Measurements from ENCODE around the gene EEF1AKMT4. TPM values are rescaled to one million over a fixed set of nuclear protein-coding genes. Genes with fewer than 3 reads are reported as not detected.

Gene EEF1AKMT4
- total RNA-seq, 1 donor from 2014 or later, result 0.94 TPM

DNA sequence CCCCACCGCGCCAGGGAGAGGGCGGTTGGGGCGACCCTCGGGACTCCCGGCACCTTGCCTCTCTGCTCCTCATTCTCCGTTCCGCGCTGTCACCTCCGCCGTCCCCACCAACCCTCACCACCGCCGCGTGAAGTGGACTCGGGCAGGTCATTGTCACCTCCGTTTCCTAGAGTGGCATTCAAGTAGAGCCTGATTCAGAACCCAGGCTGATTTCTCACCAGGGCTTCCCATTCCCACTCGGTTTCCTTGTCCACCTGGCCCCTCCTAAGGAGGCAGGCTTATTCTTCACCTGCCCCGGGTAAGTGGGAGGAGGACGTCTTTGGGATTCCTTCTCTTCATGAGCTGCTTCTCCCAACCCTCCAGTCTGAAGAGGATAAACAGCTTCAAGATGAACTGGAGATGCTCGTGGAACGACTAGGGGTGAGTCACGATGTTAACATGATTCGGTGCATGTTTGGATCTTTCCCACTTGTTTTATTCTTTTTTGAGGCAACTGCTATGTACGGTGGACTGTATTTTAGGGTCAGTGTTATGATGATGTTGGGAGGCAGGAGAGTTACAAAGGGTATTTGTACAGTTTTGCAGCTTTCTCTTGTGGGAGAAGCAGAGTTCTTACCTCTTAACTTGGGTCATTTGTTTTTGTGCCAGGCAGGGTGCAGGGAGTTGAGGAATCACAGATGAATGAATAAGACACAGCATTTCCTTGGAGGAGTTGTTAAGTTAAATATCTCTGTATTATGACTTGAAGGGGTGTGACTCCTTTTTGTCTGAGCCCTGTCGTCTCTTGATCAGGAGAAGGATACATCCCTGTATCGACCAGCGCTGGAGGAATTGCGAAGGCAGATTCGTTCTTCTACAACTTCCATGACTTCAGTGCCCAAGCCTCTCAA, 50.3 kb downstream of the EEF1AKMT4 start:
- no peak for DNase-seq

DNA sequence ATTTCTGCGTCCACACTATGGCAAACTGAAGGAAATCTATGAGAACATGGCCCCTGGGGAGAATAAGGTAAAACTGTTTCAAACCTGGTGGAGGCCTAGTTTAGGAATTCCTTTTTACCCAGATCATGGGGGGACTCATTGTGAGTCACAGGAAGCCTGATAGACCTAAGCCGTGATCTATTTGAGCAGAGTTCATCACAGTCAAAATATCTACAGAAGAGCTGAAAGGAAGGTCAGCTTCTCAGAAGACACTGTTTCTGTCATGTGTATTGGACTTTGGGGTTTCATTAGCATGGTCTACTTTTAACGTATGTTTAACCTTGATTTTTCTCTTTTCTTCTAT, 50.9 kb downstream of the EEF1AKMT4 start:
- DNase-seq, result no peak

DNA sequence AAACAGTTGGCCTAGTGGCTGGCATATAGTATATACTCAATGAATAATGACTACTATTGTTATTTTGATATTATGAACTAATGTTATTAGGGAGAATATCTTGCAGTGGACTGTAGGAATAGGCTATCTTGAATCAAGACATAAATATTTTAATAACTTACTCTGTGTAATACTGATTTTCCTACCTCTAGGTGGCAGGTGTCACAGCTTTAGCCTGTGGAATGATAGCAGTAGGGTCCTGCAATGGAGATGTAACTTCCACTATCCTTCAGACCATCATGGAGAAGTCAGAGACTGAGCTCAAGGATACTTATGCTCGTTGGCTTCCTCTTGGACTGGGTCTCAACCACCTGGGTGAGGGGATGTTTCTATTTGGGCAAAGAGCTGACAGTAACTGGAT, 56.1 kb downstream of the EEF1AKMT4 start:
- no peak for DNase-seq

DNA sequence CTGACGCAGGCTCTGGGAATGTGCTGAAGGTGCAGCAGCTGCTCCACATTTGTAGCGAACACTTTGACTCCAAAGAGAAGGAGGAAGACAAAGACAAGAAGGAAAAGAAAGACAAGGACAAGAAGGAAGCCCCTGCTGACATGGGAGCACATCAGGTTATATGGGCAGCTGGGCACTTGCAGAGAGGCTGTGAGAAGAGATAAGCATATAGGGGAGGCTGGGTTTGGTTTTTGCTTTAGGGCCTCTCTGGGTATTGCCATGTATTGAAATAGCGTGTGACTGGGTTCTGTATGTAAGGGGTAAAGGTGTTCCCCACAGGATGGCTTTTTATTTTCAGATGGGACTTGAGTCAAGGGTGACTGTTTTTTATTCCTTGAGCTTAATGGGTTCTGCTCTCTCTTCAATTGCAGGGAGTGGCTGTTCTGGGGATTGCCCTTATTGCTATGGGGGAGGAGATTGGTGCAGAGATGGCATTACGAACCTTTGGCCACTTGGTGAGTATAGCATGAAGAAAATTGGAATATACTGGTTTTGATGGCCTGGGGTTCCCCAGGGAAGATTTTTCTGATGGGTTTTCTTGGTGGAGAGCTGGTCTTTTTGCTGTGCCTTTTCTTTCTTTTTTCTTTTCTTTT, 57.0 kb downstream of the EEF1AKMT4 start:
- no peak for DNase-seq

DNA sequence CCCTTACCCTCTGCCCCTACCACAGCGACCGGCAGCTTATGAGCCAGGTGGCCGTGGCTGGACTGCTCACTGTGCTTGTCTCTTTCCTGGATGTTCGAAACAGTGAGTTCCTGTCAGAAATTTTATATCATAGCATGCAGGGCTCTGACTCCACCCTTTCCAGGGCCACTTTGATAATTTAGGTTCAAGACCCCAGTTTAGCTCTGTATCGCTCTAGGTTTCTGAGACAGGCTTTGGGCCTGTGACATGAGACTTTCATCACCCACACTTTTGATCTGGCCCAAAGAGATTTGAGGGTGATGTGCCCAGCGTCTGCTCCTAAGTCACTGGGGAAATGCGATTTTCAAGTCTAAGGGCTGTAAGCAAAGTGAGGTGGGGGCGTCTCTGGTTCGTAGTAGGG, 58.4 kb downstream of the EEF1AKMT4 start:
- DNase-seq, result no peak

Small RNAs within 50 kb of the gene (small RNA-seq; reads per million reads assigned to genes)
- gene MIR1224, result not detected

Other genes with a start within 250 kb of the EEF1AKMT4 start
- gene ABCC5, start 231.8 kb upstream of the EEF1AKMT4 start, total RNA-seq, result 55.4 TPM
- not detected for gene HTR3D, start 217.9 kb upstream of the EEF1AKMT4 start, total RNA-seq
- gene HTR3C, start 196.6 kb upstream of the EEF1AKMT4 start, total RNA-seq, result not detected
- gene HTR3E, start 152.6 kb upstream of the EEF1AKMT4 start, total RNA-seq, result not detected
- gene EIF2B5, start 114.3 kb upstream of the EEF1AKMT4 start, total RNA-seq, result 45.5 TPM
- gene DVL3, start 94.3 kb upstream of the EEF1AKMT4 start, total RNA-seq, result 30.9 TPM
- 263 TPM for gene AP2M1, start 74.8 kb upstream of the EEF1AKMT4 start, total RNA-seq
- 41.2 TPM for gene ABCF3, start 63.5 kb upstream of the EEF1AKMT4 start, total RNA-seq
- gene VWA5B2, start 20.1 kb upstream of the EEF1AKMT4 start, total RNA-seq, result 0.31 TPM
- 10.6 TPM for gene ALG3, start 710 bp upstream of the EEF1AKMT4 start, total RNA-seq
- 3.4 TPM for gene CAMK2N2, start 11.9 kb downstream of the EEF1AKMT4 start, total RNA-seq
- gene ECE2, start 26.4 kb downstream of the EEF1AKMT4 start, total RNA-seq, result 2.2 TPM
- 244 TPM for gene PSMD2, start 49.6 kb downstream of the EEF1AKMT4 start, total RNA-seq
- gene EIF4G1, start 64.9 kb downstream of the EEF1AKMT4 start, total RNA-seq, result 77.8 TPM
- 61.6 TPM for gene FAM131A, start 87.9 kb downstream of the EEF1AKMT4 start, total RNA-seq
- 8.4 TPM for gene CLCN2, start 111.9 kb downstream of the EEF1AKMT4 start, total RNA-seq
- gene POLR2H, start 112.0 kb downstream of the EEF1AKMT4 start, total RNA-seq, result 27.6 TPM
- gene THPO, start 128.5 kb downstream of the EEF1AKMT4 start, total RNA-seq, result not detected
- 11.4 TPM for gene CHRD, start 130.4 kb downstream of the EEF1AKMT4 start, total RNA-seq